ENCODE results near the gene FADS2.

The FADS2 gene

DNA sequence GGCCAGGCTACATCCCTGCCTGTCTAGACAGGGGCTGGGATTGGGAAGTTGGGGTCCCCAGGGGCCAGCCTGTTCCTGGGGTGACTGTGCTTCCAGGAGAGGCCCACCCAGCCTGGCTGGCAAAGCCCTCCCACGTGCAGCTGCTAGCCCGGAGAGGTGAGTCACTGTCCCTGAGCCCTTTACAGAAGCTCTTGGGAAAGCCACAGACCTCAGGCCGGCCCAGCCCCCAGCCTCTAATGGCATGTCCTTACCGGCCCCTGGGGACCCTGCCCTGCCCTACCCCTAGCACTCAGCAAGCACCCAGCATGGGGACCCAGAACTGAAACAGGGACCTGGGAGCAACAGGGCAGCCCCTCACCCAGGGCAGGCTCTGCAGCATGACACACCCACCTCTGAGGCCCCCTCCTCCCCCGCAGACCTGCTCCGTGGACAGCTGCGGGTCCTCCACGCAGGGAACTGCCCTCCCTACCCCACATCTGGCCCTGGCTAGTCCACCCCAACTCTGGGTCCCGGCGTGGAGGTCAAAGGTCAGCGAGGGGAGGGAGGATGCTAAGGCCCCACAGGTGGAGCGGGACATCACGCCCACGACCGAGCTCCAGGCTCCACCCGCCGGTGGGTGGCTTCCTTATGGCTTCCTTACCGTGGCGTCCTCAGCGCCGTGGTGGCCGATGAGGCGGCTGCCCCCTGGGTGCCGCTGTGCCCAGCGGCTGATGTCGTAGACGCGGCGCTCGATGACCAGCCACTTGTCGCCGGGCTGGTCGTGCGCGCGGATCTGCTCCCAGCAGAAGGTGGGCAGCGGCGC, 62.6 kb downstream of the FADS2 start:
- Histone ChIP-seq H3K36me3 (no peaks in the 10 kb centered on the region), H3K4me3 (ENCODE audit: low read depth, low read length) (peak overlapping the region; percentile 55), H3K27me3 (no peaks in the 10 kb centered on the region), H3K9me3 (no peaks in the 10 kb centered on the region), H3K4me1 (peaks cover 6% of the 10 kb centered on the region; the same call in 1 of the 2 replicates)
- TF ChIP-seq, protein P1, sequence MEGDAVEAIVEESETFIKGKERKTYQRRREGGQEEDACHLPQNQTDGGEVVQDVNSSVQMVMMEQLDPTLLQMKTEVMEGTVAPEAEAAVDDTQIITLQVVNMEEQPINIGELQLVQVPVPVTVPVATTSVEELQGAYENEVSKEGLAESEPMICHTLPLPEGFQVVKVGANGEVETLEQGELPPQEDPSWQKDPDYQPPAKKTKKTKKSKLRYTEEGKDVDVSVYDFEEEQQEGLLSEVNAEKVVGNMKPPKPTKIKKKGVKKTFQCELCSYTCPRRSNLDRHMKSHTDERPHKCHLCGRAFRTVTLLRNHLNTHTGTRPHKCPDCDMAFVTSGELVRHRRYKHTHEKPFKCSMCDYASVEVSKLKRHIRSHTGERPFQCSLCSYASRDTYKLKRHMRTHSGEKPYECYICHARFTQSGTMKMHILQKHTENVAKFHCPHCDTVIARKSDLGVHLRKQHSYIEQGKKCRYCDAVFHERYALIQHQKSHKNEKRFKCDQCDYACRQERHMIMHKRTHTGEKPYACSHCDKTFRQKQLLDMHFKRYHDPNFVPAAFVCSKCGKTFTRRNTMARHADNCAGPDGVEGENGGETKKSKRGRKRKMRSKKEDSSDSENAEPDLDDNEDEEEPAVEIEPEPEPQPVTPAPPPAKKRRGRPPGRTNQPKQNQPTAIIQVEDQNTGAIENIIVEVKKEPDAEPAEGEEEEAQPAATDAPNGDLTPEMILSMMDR (IDR thresholded peaks at IDR 0.05; ENCODE audit: low read depth, low read length): no peak
- peak; percentile 59 for DNase-seq

DNA sequence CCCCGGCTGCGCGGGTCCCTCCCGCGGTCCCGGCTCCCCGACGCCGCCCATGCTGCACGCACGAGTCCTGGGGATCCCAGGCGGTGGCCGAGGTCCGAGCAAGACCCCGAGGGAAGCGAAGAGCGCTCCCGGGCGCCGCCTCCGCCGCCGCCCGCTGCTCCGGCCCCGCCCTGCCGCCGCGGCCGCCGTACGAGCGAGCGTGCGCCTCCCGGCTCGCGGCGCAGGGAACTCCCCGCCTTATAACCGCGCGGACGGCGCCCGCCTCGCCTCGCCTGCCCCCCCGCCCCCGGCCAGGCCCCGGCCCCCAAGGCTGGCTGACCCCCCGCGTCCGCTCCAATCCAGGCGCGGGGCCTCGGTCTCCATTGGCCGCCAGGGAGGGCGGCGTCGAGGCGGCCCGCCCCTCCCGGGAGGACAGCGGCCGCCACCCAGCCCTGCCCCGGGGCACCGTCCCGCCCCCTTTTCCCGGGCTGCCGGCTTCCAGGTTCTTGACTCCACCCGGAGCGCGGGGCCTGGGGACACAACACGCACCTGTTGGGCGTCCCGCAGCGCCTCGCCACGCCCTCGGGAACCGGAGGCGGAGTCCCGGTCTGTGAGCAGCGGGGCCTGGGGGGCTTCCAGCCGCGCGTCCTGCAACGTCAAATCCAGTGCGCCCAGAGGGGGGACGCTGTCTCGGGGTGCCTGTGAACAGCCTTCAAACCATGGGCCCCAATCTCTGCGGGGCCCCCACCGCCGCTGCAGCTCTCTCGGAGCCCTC, 63.4 kb downstream of the FADS2 start, which contains the start of gene FADS3:
Gene FADS3, minus strand, starts transcription at position 215 of the 754 bp plus-strand sequence. Its CDS starts 164 bp downstream, at position 51.
- TF ChIP-seq, protein P1 (IDR thresholded peaks at IDR 0.05; ENCODE audit: low read depth, low read length): no peak
- Histone ChIP-seq H3K36me3 (no peaks in the 10 kb centered on the region), H3K4me1 (peaks cover 6% of the 10 kb centered on the region; the same call in 1 of the 2 replicates), H3K9me3 (no peaks in the 10 kb centered on the region), H3K27me3 (no peaks in the 10 kb centered on the region), H3K4me3 (ENCODE audit: low read depth, low read length) (peak within 1 kb of the TSS; percentile 55)
- peak; percentile 84 for DNase-seq

DNA sequence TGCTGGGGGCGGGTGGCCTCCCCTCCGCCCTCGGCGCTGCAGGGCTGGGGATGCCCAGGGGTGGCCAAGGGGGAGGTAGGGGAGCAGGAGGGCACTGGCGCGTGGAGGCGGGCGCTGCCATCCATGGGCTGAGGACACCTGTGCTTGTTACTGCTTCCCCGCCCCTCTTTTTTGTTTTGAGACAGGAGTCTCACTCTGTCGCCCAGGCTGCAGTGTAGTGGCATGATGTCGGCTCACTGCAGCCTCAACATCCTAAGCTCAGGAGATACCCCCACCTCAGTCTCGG, 63.9 kb downstream of the FADS2 start:
- H3K4me3 ChIP-seq (ENCODE audit: low read depth, low read length): peak overlapping the region; percentile 23; the same call in 1 of the 2 replicates
- H3K9me3 ChIP-seq: no peaks in the 10 kb centered on the region
- TF ChIP-seq, protein P1 (IDR thresholded peaks at IDR 0.05; ENCODE audit: low read depth, low read length): no peak
- H3K36me3 ChIP-seq: no peaks in the 10 kb centered on the region
- peaks cover 6% of the 10 kb centered on the region; the same call in 1 of the 2 replicates for H3K4me1 ChIP-seq
- H3K27me3 ChIP-seq: no peaks in the 10 kb centered on the region
- no peak for DNase-seq

DNA sequence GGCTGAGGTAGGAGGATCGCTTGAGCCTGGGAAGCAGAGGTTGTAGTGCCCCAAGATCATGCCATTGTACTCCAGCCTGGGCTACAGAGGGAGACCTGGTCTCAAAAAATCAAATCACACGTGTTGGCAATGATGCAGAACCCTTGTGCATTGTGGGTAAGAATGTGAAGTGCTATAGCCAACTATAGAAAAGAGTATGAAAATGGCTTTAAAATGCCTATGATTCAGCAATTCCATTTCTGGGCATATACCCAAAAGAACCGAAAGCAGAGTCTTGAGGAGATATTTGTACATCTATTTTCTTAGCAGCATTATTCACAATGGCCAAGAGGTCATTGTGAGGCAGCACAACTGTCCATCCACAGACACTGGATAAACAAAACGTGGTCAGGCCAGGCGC, 65.9 kb downstream of the FADS2 start:
- TF ChIP-seq, protein P1 (IDR thresholded peaks at IDR 0.05; ENCODE audit: low read depth, low read length): no peak
- no peaks in the 10 kb centered on the region for H3K27me3 ChIP-seq
- H3K4me3 ChIP-seq (ENCODE audit: low read depth, low read length): no peak overlapping the region
- no peak for DNase-seq
- H3K4me1 ChIP-seq: peaks cover 6% of the 10 kb centered on the region; the same call in 1 of the 2 replicates
- no peaks in the 10 kb centered on the region for H3K36me3 ChIP-seq
- no peaks in the 10 kb centered on the region for H3K9me3 ChIP-seq

DNA sequence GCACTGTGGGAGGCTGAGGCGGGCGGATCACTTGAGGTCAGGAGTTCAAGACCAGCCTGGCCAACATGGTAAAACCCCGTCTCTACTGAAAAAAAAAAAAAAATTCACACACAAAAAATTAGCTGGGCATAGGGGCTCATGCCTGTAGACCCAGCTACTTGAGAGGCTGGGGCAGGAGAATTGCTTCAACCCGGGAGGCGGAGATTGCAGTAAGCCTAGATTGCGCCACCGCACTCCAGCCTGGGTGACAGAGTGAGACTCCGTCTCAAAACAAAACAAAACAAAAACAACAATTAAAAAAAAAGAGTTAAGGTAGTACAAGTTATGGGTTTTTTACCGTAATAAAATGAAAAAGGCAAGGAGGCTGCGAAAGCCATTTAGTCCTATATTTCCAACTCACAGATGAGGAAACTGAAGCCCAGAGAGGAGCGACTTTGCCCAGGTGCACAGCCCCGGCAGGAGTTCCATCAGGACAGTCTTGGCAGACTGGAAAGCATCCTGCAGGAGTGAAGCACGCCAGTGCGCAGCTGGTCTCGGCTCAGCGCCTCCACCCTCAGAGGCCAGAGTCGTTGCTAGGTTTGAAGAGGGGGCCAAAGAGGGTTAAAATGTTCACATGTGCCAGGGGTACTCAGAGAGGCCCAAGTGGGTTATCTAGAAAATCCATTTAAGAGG, 67.1 kb downstream of the FADS2 start:
- TF ChIP-seq, protein P1 (IDR thresholded peaks at IDR 0.05; ENCODE audit: low read depth, low read length): no peak

More for the DNA sequence above, 67.1 kb downstream of the FADS2 start:
- H3K4me1 ChIP-seq: peaks cover 8% of the 10 kb centered on the region
- DNase-seq: no peak
- H3K27me3 ChIP-seq: no peaks in the 10 kb centered on the region
- H3K36me3 ChIP-seq: no peaks in the 10 kb centered on the region
- no peak overlapping the region for H3K4me3 ChIP-seq (ENCODE audit: low read depth, low read length)
- no peaks in the 10 kb centered on the region for H3K9me3 ChIP-seq
